GM13977 (cell line): ENCODE data around the gene S100A1.
A peak's percentile ranks its signal among the peaks of the same experiment; 100 is the strongest.

Experiments
- DNase-seq: peaks from one replicate; pipeline ENCODE4 v3.0.0; 2012; ENCODE audit warnings: low spot score
- in situ Hi-C: fragments of 300-500 bp; cut with MboI; formaldehyde crosslinking; loops from one replicate; pipeline ENCODE4 v1.12.0; 2022; ENCODE audit warnings: low sequenced_read_pairs, low pct_unique_long_range_greater_than_20kb, mixed read lengths, inconsistent platforms; ENCODE audit not compliant: unreplicated experiment
- TF ChIP-seq, protein P1 (sequence below): IDR thresholded peaks from 2 replicates; pipeline ENCODE4 v1.5.1; 2012; ENCODE audit warnings: mild to moderate bottlenecking, control low read depth; ENCODE audit not compliant: insufficient read depth; ENCODE audit errors: extremely low read depth, missing control alignments

Gene S100A1

GRCh38 chr1:153598309-153599172 is 29.7 kb upstream of the S100A1 start:
- DNase-seq = peak; percentile 89
- TF ChIP-seq, protein P1, sequence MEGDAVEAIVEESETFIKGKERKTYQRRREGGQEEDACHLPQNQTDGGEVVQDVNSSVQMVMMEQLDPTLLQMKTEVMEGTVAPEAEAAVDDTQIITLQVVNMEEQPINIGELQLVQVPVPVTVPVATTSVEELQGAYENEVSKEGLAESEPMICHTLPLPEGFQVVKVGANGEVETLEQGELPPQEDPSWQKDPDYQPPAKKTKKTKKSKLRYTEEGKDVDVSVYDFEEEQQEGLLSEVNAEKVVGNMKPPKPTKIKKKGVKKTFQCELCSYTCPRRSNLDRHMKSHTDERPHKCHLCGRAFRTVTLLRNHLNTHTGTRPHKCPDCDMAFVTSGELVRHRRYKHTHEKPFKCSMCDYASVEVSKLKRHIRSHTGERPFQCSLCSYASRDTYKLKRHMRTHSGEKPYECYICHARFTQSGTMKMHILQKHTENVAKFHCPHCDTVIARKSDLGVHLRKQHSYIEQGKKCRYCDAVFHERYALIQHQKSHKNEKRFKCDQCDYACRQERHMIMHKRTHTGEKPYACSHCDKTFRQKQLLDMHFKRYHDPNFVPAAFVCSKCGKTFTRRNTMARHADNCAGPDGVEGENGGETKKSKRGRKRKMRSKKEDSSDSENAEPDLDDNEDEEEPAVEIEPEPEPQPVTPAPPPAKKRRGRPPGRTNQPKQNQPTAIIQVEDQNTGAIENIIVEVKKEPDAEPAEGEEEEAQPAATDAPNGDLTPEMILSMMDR = no peak
- in situ Hi-C loops = no loop called here

GRCh38 chr1:153599847-153600246 is 28.4 kb upstream of the S100A1 start:
- DNase-seq = no peak
- in situ Hi-C loops = no loop called here
- TF ChIP-seq, protein P1 = no peak

DNA sequence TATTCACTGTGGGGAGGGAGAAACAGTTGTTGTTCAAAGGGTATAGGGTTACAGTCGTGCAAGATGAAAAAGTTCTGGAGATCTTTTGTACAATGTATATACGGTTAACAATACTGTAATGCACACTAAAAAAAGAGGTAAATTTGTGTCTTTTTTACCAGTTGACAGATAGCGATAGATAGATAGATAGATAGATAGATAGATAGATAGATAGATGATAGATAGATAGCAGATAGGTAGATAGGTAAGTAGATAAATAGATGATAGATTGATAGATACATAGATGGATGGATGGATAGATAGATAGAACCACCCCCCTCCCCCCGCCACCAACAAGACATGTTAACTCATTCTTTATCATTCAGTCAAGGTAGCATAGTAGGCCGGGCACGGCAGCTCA is 25.5 kb upstream of the S100A1 start:
- in situ Hi-C loops = no loop called here

DNA sequence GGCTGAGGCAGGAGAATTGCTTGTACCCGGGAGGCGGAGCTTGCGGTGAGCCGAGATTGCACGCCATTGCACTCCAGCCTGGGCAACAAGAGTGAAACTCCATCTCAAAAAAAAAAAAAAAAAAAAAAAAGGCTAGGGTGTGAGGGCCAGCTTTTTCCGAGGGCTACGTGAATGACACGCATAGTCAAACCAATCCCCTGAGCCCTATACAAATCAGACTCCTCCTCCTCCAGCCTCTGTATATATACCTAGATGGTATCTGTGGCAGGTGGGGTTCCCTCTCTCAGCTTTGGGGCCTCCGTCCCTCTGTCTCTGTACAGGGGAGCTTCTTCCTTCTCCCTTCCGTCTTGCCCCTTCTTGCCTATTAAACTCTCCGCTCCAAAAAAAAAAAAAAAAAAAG is 22.0 kb upstream of the S100A1 start:
- TF ChIP-seq, protein P1 = no peak
- in situ Hi-C loops = no loop called here
- no peak for DNase-seq

More for the DNA sequence above, 25.5 kb upstream of the S100A1 start:
- TF ChIP-seq, protein P1 = no peak
- DNase-seq = no peak

GRCh38 chr1:153607381-153607780 is 20.9 kb upstream of the S100A1 start:
- no peak for DNase-seq
- in situ Hi-C loops = no loop called here

DNA sequence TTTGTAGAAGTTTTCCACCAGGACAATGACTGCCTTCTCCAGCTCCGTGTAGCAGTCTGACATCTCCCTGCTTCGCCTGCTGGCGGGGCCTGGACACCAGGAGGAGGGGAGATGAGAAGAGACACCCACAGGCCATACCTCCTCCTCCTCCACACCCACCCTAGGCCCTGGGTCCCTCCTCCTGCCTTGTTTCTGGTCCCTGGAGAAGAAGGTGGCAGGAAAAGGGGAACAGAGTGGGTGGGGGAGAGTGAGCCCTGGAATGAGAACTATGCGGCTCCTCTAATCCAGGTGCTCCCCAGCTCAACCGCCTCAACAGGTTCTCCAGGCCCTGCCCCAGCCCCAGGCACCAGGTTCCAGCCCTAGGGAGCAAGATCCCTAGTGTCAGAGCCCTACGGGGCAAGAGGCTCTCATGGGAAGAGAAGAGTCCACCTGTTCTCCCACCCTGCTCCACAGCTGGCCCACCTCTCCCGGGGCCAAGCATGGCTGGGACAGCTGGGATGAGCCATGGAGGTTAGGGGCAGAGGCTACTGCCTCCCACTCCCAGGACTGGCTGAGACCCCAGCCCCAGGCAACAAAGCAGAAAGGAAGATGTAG is 20.0 kb upstream of the S100A1 start:
- TF ChIP-seq, protein P1 = no peak
- DNase-seq = no peak
- in situ Hi-C loops = no loop called here

More at GRCh38 chr1:153607381-153607780, 20.9 kb upstream of the S100A1 start:
- TF ChIP-seq, protein P1 = no peak
